MM.1S (cell line): ENCODE measurements around the gene PLXNA2.

ENCODE experiments used
- EZH2phosphoT487 ChIP-seq: fragments of 300-600 bp; sonication (generic); IDR thresholded peaks from 2 replicates; pipeline ENCODE4 v1.6.1; 2018; ENCODE audit warnings: antibody characterized with exemption, low read length
- TF ChIP-seq, protein P1 (sequence below): fragments of 300-600 bp; sonication (generic); IDR thresholded peaks from 2 replicates; pipeline ENCODE4 v1.5.1; 2016; ENCODE audit warnings: antibody characterized with exemption, low read length, mixed read lengths

- TF ChIP-seq, protein P1, sequence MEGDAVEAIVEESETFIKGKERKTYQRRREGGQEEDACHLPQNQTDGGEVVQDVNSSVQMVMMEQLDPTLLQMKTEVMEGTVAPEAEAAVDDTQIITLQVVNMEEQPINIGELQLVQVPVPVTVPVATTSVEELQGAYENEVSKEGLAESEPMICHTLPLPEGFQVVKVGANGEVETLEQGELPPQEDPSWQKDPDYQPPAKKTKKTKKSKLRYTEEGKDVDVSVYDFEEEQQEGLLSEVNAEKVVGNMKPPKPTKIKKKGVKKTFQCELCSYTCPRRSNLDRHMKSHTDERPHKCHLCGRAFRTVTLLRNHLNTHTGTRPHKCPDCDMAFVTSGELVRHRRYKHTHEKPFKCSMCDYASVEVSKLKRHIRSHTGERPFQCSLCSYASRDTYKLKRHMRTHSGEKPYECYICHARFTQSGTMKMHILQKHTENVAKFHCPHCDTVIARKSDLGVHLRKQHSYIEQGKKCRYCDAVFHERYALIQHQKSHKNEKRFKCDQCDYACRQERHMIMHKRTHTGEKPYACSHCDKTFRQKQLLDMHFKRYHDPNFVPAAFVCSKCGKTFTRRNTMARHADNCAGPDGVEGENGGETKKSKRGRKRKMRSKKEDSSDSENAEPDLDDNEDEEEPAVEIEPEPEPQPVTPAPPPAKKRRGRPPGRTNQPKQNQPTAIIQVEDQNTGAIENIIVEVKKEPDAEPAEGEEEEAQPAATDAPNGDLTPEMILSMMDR, result no peak
- TF ChIP-seq EZH2phosphoT487, result no peak
These were observed 48.7 kb upstream of the PLXNA2 start for GRCh38 chr1:208292908-208293307.
